Left hindlimb (tissue), 1 donor: ENCODE data around the gene CFAP141.

Experiments
- DNase-seq: peaks from one replicate; pipeline ENCODE4 v3.0.0-alpha.2; 2018

The CFAP141 gene

DNA sequence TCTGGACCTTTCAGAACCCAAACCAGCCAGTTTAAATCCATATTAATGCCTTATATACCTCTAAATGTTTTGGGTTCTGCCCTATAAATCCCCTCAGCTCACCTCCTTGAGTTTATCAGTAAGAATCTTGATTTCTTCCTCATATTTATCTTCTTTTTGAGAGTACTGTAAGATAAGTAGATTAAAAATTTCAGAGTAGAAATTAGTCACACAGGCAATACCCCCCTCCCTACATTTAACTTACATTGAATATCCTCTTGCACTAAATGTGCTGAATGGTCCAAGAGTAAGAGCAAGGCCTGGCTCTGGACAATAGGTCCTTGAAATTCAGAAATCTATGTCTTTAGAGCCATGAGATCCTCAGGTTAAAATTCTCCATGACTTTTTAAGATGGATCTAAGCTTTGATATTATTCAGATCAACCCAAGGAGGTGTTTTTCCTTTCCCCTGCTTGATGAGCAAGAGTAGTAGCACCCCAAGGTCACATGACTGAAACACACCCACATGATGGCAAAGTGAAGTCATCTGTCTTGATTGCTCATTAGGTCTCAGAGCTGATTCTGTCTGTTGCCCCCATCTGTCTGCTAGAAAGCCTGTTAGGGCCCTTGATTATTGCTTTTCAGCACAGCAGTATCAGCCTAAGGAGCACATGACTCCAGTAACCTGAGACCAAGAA, 35.4 kb downstream of the CFAP141 start:
- DNase-seq = no peak

DNA sequence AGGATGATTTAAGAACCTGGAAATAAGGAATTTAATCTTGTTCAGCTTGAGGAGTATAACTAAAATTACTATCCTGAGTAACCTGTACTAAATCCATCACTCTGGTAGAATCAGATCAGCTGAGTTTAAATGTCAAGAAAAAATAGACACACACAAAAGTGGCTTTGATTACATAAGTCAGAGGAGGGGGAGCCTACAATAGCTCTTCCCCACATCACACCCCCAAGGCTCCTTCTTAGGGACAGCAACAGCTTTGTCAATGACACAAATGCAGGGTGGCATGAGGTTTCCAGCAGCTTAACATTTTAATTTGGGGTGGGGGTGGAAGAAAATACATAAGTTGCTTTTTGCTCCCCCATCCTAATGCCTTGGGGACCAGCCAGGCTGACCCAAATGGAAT, 38.7 kb downstream of the CFAP141 start:
- DNase-seq = no peak

DNA sequence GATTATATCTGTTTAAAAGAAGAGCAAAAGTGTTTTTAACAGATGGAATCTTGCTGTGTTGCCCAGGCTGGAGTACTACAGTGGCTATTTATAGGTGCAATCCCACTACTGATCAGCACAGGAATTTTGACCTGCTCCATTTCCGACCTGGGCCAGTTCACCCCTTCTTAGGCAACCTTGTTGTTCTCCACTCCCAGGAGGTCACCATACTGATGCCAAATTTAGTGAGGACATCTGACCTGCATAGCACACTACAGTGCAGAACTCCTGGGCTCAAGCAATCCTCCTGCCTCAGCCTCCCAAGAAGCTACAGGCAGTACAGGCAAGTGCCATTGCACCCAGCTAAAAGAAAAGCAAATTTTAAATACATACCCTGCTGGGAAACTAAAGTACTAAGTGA, 39.9 kb downstream of the CFAP141 start:
- no peak for DNase-seq

DNA sequence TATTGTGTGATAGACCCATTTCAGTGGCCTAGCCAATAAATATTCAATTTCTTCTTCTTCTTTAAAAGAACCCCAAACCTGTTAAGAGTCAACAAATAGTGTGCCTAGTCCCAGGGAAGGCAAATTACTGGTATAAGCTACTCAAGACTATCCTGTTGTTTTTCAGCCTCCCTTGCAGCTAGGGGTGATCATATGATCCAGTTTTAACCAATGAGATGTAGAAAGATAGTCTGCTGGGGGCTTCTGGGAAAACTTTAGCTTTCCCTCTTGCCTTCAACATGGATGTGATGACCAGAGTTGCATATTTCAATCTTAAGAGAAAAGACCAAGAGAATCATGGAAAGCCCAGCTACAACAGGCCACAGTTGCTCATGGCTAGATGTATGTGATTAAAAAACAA, 46.6 kb downstream of the CFAP141 start:
- DNase-seq = no peak

DNA sequence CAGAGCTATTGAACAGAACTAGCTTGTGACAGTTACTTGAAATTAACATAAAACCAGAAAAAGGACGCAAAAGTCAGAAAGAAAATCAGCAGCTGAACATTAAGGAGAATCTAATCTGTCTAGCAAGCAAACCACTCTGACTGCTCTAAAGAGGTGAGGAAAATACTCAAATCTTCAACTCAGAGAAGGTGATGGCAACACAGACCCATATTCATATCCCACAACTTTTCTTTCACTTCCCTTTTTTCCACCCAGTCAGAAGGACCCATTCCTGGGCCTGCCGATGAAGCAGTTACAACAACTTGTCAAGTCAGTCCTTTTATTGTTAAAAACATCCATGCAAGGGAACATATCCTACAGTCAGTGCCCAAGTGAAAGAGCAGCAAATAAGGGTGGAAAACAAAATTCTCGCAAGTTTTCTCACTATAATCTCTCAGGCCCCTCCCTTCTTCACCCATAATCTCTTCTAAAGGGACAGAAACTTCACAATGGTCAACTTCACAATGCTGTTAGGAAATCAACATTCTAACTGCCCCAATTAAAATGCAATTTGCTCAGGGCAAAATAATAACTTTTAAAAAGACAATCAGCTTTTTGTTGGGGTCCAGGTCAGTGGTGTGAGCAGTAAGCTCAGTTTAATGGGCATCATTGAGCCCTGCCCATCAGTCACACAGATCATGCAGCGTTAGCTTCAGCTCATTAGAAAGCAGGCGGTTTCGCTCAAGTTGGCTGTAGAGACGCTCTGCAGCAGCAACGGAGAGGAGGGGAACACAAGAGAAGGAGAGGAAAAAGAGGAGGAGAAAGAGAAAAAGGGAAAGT, 47.6 kb downstream of the CFAP141 start:
- DNase-seq = no peak

DNA sequence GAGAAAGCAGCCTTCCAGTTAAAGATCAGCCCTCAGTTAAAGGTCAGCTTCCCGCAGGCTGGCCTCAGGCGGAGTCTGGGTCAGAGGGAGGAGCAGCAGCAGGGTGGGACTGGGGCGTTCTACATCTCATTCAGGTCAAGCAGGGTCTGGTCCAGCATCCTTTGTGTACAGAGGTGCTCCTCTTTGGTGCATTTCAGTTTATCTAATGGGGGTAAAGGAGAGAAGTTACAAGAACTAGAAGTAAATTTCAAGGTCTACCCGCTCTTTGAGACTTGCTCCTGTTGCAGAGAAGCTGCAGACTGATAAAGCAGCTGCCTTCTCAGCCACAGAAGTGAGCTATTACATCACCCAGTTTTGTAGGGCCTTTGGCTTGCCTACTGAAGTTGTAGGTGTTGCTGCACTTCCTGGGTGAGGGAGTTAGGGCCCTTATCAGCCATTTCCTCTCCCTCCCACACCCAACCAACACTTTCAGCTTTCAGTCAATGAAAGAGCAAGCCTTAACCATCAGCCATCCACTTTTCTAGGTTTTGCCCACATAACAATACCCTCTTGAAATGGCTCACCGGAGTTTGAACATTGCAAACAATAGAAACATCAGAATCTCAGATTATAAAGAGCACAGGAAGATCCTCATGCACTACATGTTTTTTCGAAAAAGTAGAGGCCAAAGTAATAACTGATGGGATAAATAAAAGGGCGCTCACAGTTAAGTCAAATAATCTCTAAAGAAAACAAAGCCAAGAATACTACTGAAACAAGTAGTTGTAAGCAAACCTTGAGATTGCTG, 48.4 kb downstream of the CFAP141 start:
- no peak for DNase-seq

DNA sequence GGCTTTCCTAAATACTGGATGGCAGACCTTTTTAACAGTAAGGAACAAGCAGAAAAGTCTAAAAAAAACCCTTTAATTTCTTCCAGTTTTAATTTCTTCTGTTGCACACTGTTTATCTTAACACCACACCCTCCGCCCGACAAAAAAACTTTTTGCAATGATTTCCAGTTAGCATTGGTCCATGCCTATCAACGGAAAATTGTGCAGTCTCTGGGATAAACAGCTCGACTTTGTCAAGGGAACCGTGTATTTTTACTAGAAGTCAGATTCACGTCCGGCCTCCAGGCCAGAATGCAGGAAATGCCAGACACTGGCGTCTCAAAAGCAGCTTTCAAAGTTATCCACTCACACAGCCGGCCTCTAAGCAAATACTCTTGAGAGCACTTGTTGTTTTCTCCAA, 50.9 kb downstream of the CFAP141 start:
- DNase-seq = peak; percentile 44

DNA sequence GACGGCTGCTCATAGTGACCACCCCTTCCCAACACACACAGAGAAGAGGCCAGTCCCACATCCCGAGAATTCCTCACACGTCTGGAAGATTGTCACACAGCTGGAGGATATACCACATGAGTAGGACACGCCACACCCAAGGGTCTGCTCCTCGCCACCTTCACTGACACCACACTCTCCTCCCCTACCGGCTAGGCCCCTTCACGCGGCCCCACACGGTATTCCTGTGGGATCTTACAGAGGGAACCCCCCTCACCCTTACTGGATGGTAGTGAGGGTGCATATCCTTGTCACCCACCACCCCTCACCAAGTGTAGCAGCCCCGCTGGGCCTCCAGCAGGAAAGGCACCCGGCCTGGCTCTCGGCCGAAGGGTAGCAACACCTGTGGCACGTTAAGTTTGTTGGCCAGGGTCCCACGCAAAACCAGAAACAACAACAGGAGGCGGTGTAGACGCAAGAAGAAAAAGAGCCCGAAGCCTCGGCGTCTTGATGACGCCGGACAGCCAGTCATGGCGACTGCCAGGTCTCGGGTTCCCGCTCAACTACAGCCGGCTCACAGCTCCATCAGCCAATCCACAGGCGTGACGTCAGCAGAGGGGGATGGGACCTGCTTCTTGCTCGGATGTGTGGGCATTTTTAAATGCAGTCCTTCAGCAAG, 51.5 kb downstream of the CFAP141 start, which contains the start of gene NUP210L:
NUP210L (minus strand) TSS at position 540 of the 658 bp plus-strand sequence.
- DNase-seq = peak; percentile 73

DNA sequence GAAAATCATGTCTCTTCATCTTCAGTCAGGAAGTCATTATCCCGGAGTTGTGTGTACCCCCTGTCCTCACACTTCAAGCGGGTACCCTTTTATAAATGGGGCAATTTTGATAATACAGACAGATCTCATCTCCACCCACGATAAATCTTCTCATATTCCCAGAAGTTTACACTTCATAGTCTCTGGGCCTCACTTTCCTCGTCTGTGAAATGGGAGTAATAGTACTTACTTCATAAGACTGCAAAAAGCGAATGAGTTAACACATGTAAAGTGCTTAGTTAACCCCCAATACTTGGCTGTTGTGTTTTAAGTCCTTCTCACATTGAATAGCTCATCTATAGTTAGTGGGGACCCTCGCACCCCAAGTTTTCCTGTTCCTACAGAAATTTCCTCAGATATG, 52.1 kb downstream of the CFAP141 start:
- no peak for DNase-seq

DNA sequence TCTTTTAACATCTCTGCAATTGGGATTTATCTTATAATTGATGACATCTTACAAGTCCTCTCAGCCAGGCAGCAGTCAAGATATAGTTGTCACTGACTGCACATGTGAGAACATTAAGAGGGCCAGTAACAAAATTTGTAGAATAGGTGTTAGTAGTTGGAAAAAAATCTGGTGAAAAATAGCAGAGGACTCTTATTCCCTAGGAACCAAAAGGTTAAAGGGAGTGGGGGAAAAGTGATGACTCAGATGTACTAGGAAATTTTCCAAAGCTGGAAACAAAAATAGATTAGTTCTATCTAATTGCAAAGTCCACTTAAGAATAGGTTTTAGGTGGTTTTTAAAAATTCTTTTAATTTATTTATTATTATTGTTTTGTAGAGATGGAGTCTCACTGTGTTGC, 54.8 kb downstream of the CFAP141 start:
- no peak for DNase-seq
